Measurements from ENCODE around the gene GREB1.

GRCh38 chr2:11556101-11556806, 22.4 kb downstream of the GREB1 start:
- TF ChIP-seq ARNT (IDR thresholded peaks at IDR 0.05) (no peak), HDGF (IDR thresholded peaks at IDR 0.05; ENCODE audit: borderline replicate concordance) (no peak), BHLHE40 (IDR thresholded peaks at IDR 0.05; ENCODE audit: borderline replicate concordance) (no peak), SUZ12 (IDR thresholded peaks at IDR 0.05) (no peak), FOXK2 (IDR thresholded peaks at IDR 0.05) (no peak), ELF4 (IDR thresholded peaks at IDR 0.05) (no peak), ZNF384 (IDR thresholded peaks at IDR 0.05) (no peak), SP1 (IDR thresholded peaks at IDR 0.05) (no peak), TARDBP (IDR thresholded peaks at IDR 0.05) (no peak), NFRKB (IDR thresholded peaks at IDR 0.05) (no peak), FOXA1 (IDR thresholded peaks at IDR 0.05) (no peak)

Data from HEK293T (cell line).